Immature natural killer cell (primary cell): ENCODE data around the gene PITX2. TPM values are rescaled to one million over a fixed set of nuclear protein-coding genes. Genes with fewer than 3 reads are reported as not detected.

Experiments used
- DNase-seq, 3 donors: peaks; one replicate each; pipeline ENCODE4 v3.0.0; 2022; ENCODE audit warnings: mixed read lengths in 1 of 3
- H3K27ac Mint-ChIP-seq, 6 donors: one replicate each; pipeline ENCODE4 v1.8.0; 2020; ENCODE audit warnings: mixed read lengths in 6 of 6, mild to moderate bottlenecking in 5 of 6, inconsistent platforms in 4 of 6, moderate library complexity in 3 of 6
- H3K27me3 Mint-ChIP-seq, 3 donors: one replicate each; pipeline ENCODE4 v1.8.0; 2020 to 2021; ENCODE audit warnings: low read depth in 3 of 3, mild to moderate bottlenecking in 3 of 3, mixed read lengths in 3 of 3, moderate library complexity in 3 of 3, inconsistent platforms in 1 of 3
- H3K36me3 Mint-ChIP-seq, 3 donors: one replicate each; pipeline ENCODE4 v1.8.0; 2020; ENCODE audit warnings: mixed read lengths in 3 of 3, inconsistent platforms in 2 of 3, mild to moderate bottlenecking in 2 of 3
- H3K4me1 Mint-ChIP-seq, 2 donors: one replicate each; pipeline ENCODE4 v1.8.0; 2020; ENCODE audit warnings: inconsistent platforms in 2 of 2, mild to moderate bottlenecking in 2 of 2, mixed read lengths in 2 of 2, moderate library complexity in 1 of 2
- H3K4me3 Mint-ChIP-seq, 5 donors: one replicate each; pipeline ENCODE4 v1.8.0; 2020; ENCODE audit warnings: mild to moderate bottlenecking in 5 of 5, mixed read lengths in 5 of 5, inconsistent platforms in 3 of 5, moderate library complexity in 3 of 5
- H3K9me3 Mint-ChIP-seq, 6 donors: one replicate each; pipeline ENCODE4 v1.8.0; 2020; ENCODE audit warnings: mild to moderate bottlenecking in 6 of 6, mixed read lengths in 6 of 6, inconsistent platforms in 4 of 6, moderate library complexity in 3 of 6
- polyA plus RNA-seq, 3 donors: library from polyadenylated mRNA; unstranded; fragments of 300-500 nt; fragmentation: Illumina TruSeq; gene quantifications; one replicate each; pipeline ENCODE4 v1.2.3, GENCODE V29; 2021

PITX2 gene
- polyA plus RNA-seq, 3 donors from 2014 or later: not detected

DNA sequence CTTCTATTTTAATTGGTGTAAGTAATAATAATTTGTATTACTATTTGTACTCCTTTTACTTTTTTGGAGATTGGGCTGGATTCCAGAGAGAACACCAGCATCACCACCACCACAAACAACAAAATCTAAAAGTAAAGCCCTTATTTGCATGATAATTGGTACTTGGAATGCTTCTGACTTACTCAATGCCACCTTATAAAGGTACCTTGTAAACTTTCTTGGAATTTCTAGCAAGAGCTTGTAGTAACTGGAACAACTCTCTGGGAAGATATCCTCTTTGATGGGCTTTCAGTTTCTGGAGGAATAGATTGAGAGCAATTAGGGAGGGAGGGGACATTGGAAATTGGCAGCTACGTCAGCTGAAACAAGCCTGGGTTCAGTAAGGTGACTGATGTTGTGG lies 20.2 kb upstream of the PITX2 start:
- Mint-ChIP-seq H3K4me3 (no peak overlapping the region), H3K27ac (no peak overlapping the region), H3K27me3 (peaks cover 29 to 39% (median 32%) of the 10 kb centered on the region in 3 donors), H3K4me1 (no peaks in the 10 kb centered on the region), H3K36me3 (peaks cover 0 to 3% (median 0%) of the 10 kb centered on the region in 3 donors), H3K9me3 (peaks cover 10 to 42% (median 17%) of the 10 kb centered on the region in 6 donors)
- DNase-seq: no peak

- Mint-ChIP-seq H3K4me3 (no peak overlapping the region), H3K9me3 (peaks cover 12 to 51% (median 21%) of the 10 kb centered on the region in 6 donors), H3K36me3 (peaks cover 0 to 3% (median 0%) of the 10 kb centered on the region in 3 donors), H3K4me1 (no peaks in the 10 kb centered on the region), H3K27me3 (peaks cover 30 to 47% (median 41%) of the 10 kb centered on the region in 3 donors), H3K27ac (no peak overlapping the region)
- DNase-seq: no peak
These were observed 18.3 kb upstream of the PITX2 start for GRCh38 chr4:110641218-110641617.

GRCh38 chr4:110640576-110640975 lies 17.7 kb upstream of the PITX2 start:
- H3K27me3 Mint-ChIP-seq: peaks cover 32 to 51% (median 43%) of the 10 kb centered on the region in 3 donors
- no peak overlapping the region for H3K27ac Mint-ChIP-seq
- no peak for DNase-seq
- peaks cover 0 to 3% (median 0%) of the 10 kb centered on the region in 3 donors for H3K36me3 Mint-ChIP-seq
- H3K4me1 Mint-ChIP-seq: no peaks in the 10 kb centered on the region
- no peak overlapping the region for H3K4me3 Mint-ChIP-seq
- peaks cover 12 to 51% (median 21%) of the 10 kb centered on the region in 6 donors for H3K9me3 Mint-ChIP-seq

- DNase-seq: no peak
- Mint-ChIP-seq H3K27me3 (peaks cover 32 to 61% (median 43%) of the 10 kb centered on the region in 3 donors), H3K9me3 (peaks cover 18 to 58% (median 24%) of the 10 kb centered on the region in 6 donors), H3K4me3 (no peak overlapping the region), H3K36me3 (peaks cover 0 to 9% (median 8%) of the 10 kb centered on the region in 3 donors), H3K4me1 (no peaks in the 10 kb centered on the region), H3K27ac (no peak overlapping the region)
These were observed 16.6 kb upstream of the PITX2 start for GRCh38 chr4:110639207-110640090.

DNA sequence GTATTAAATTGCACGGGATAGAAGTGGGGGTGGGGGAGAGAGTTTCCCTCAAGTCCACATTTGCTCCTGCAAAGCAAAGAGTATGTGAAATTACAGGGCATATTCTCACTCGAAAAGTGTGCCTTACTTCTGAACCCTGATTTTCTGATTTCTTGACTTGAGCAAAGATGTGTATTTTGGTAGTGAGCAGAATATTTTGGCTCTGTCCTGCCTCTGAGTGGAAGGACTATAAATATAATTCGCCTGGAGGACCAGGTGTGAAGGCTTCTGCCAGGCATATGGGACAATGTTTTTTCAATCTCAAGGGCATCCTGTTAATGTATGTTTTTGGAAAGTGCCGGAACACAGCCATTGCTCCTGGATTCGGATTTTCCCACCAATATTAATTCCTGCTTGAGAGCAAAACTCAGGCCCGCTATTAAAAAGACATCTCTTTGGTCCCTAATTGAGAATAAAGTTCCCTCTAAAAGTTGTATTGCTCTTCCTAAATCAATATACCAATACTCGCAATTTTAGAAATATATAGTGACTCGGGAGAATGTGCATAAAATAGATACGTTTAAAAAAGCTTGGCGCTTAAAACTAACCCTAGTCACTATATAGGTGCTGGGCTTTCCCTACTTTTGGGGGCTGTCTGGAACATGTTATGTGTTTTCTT lies 15.3 kb upstream of the PITX2 start:
- Mint-ChIP-seq H3K27ac (no peak overlapping the region), H3K9me3 (peaks cover 15 to 60% (median 25%) of the 10 kb centered on the region in 6 donors), H3K36me3 (peaks cover 0 to 10% (median 10%) of the 10 kb centered on the region in 3 donors), H3K4me3 (peak overlapping the region in 1 of 5 donors; percentile 10), H3K4me1 (no peaks in the 10 kb centered on the region), H3K27me3 (peaks cover 36 to 58% (median 49%) of the 10 kb centered on the region in 3 donors)
- no peak for DNase-seq

GRCh38 chr4:110637408-110638088 lies 14.7 kb upstream of the PITX2 start:
- Mint-ChIP-seq H3K4me1 (no peaks in the 10 kb centered on the region), H3K27me3 (peaks cover 36 to 60% (median 54%) of the 10 kb centered on the region in 3 donors), H3K36me3 (peaks cover 0 to 10% (median 10%) of the 10 kb centered on the region in 3 donors), H3K27ac (no peak overlapping the region), H3K4me3 (peak overlapping the region in 1 of 5 donors; percentile 10), H3K9me3 (peaks cover 15 to 62% (median 25%) of the 10 kb centered on the region in 6 donors)
- no peak for DNase-seq

GRCh38 chr4:110636680-110637407 lies 14.0 kb upstream of the PITX2 start:
- H3K4me1 Mint-ChIP-seq: peaks cover 0 to 1% of the 10 kb centered on the region in 2 donors
- peaks cover 0 to 10% (median 10%) of the 10 kb centered on the region in 3 donors for H3K36me3 Mint-ChIP-seq
- H3K9me3 Mint-ChIP-seq: peaks cover 15 to 59% (median 24%) of the 10 kb centered on the region in 6 donors
- no peak for DNase-seq
- no peak overlapping the region for H3K27ac Mint-ChIP-seq
- H3K4me3 Mint-ChIP-seq: no peak overlapping the region
- H3K27me3 Mint-ChIP-seq: peaks cover 34 to 59% (median 54%) of the 10 kb centered on the region in 3 donors

DNA sequence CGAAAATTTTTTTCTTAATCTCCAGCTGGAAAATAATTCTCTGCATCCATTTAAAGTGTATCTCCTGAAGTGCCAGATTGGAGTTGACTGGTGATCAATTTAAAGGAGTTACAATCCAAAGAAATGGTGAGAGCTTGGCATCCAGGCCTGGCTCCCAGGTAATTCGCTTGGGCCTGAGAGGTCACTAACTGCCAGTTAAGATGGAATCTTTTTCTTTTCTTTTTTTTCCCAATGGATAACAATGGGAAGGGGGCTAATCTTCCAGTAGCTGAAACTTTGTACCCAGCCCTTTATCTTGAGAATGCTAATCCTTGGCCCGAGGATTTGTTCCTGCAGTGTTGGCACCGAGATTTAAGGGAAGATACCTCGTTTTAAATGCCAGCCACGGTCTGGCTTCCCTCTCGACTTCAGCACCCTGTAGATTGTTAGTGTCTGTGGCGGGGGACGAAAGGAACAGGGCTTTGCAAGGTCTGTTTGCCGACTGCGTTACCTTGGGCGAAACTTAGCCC lies 13.3 kb upstream of the PITX2 start:
- H3K4me1 Mint-ChIP-seq: peaks cover 0 to 1% of the 10 kb centered on the region in 2 donors
- no peak overlapping the region for H3K27ac Mint-ChIP-seq
- no peak for DNase-seq
- peaks cover 15 to 55% (median 23%) of the 10 kb centered on the region in 6 donors for H3K9me3 Mint-ChIP-seq
- H3K36me3 Mint-ChIP-seq: peaks cover 0 to 10% (median 10%) of the 10 kb centered on the region in 3 donors
- peaks cover 39 to 57% (median 54%) of the 10 kb centered on the region in 3 donors for H3K27me3 Mint-ChIP-seq
- no peak overlapping the region for H3K4me3 Mint-ChIP-seq

DNA sequence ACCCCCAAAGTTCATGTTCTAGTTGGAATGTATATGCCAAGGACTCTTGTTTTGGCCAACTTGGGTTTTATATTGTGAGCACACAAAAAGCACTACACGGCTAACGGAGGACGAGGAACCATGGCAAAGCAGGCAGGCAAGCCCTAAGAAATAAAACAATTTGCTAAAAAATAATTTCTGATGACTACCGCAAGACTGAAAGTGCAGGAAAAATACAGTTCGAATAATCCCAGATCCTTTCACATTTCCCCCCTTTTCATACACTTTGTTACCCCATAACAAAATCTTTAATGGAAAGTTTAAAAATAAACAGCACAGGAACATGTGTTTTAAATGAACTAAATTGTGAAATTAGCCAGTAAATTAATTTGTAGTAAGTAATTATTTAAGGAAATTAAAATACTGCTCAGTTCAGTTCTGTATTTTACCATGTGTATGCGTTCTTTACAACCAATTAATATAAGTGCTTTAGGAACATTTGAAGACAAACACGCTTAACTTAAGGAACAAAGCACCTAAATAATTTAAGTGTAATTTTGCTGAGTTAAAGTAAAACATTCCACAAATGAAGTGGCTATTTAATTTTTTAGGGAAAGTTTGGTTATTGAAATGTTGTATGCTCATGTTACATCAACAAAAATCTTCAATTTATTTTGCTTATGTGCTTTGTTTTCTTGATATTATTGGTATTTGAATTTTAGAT lies 12.4 kb upstream of the PITX2 start:
- H3K9me3 Mint-ChIP-seq: peaks cover 18 to 55% (median 23%) of the 10 kb centered on the region in 6 donors
- H3K4me3 Mint-ChIP-seq: no peak overlapping the region
- peaks cover 37 to 55% (median 55%) of the 10 kb centered on the region in 3 donors for H3K27me3 Mint-ChIP-seq
- no peak overlapping the region for H3K27ac Mint-ChIP-seq
- H3K4me1 Mint-ChIP-seq: peaks cover 0 to 1% of the 10 kb centered on the region in 2 donors
- no peak for DNase-seq
- peaks cover 0 to 10% (median 10%) of the 10 kb centered on the region in 3 donors for H3K36me3 Mint-ChIP-seq

GRCh38 chr4:110634350-110635162 lies 11.7 kb upstream of the PITX2 start:
- H3K27me3 Mint-ChIP-seq: peaks cover 39 to 57% (median 56%) of the 10 kb centered on the region in 3 donors
- H3K36me3 Mint-ChIP-seq: peaks cover 0 to 10% (median 7%) of the 10 kb centered on the region in 3 donors
- H3K4me3 Mint-ChIP-seq: peak overlapping the region in 1 of 5 donors; percentile 30
- DNase-seq: no peak
- H3K27ac Mint-ChIP-seq: no peak overlapping the region
- H3K4me1 Mint-ChIP-seq: peaks cover 0 to 1% of the 10 kb centered on the region in 2 donors
- H3K9me3 Mint-ChIP-seq: peaks cover 14 to 54% (median 22%) of the 10 kb centered on the region in 6 donors

DNA sequence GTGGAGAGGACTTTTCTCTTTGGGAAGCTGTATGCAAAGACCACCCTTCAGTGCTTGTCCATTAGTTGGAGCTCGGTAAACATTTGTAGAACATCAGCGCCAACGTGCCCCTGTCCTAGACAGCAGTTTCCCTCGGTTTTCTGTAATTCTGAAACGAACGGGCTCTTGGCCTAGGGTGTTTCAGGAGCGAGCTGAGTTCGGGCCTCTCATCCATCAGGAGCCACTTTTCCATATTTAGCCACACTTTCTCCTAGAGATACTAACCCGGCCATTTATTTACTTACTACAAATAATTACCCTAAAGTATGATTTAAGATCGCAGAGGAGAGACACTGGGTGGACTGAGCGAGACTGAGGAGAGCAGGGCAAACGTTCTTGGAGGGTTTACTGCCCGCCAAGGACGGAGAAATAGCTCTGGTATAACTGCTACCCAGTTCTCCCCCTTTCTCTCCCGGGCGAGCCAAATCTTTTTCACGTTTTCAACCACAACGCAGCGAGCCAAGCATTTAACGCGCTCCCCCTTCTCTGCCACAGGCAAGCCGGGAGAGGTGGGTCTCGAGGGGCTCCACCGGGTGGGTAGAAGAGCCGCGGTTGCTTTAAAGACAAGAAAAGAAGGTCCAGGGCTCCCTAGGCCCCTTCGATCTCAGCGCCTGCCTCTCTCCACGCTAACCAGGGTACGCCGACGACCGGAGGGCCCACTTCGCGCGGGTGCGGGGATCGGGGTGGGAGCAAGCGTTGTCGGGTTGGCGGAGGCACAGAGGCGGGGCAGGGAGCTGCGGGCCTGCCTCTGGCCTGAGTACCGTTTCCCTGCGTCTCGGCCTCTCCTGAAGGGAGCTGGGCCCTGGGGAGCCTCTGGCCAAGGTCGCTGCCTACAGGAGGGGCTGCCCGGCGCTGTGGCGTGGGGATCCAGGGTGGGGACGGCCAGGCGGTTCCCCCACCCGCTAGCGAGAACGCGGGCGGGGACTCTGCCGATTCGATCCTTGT lies 10.8 kb upstream of the PITX2 start:
- Mint-ChIP-seq H3K4me3 (peak overlapping the region in 1 of 5 donors; percentile 27), H3K36me3 (peaks cover 0 to 10% (median 6%) of the 10 kb centered on the region in 3 donors), H3K27ac (no peak overlapping the region), H3K9me3 (peaks cover 11 to 51% (median 18%) of the 10 kb centered on the region in 6 donors), H3K4me1 (peaks cover 0 to 1% of the 10 kb centered on the region in 2 donors), H3K27me3 (peaks cover 33 to 55% (median 52%) of the 10 kb centered on the region in 3 donors)
- DNase-seq: no peak
